Activated B cell treated with CpG ODN at 0.5 μM for 24 hours (primary cell): ENCODE results near the gene CFP. TPM values are rescaled to one million over a fixed set of nuclear protein-coding genes. Genes with fewer than 3 reads are reported as not detected.

Experiments
- ATAC-seq: fragments of 200-7000 bp; cut with Tn5 transposase; one replicate; pipeline ENCODE4 v1.10.0; 2021; ENCODE audit warnings: low read depth, mild to moderate bottlenecking, moderate library complexity
- CTCF ChIA-PET: fragments of 350-600 bp; sonication (Branson Sonifier 250); formaldehyde crosslinking; loops from one replicate; lab custom pipeline; 2021; ENCODE audit warnings: antibody characterized with exemption; lab: Charles Lee
- POLR2A ChIA-PET: fragments of 350-600 bp; sonication (Branson Sonifier 250); formaldehyde crosslinking; loops from one replicate; lab custom pipeline; 2021; ENCODE audit warnings: antibody characterized with exemption; lab: Charles Lee
- DNase-seq: peaks from one replicate; pipeline ENCODE4 v3.0.0; 2022
- H3K27ac Mint-ChIP-seq: one replicate; pipeline ENCODE4 v1.8.0; 2020; ENCODE audit warnings: mixed read lengths
- H3K27me3 Mint-ChIP-seq: one replicate; pipeline ENCODE4 v1.8.0; 2021; ENCODE audit warnings: mixed read lengths
- H3K36me3 Mint-ChIP-seq: one replicate; pipeline ENCODE4 v1.8.0; 2021; ENCODE audit warnings: low read depth, mixed read lengths
- H3K4me1 Mint-ChIP-seq: one replicate; pipeline ENCODE4 v1.8.0; 2021; ENCODE audit warnings: mixed read lengths
- H3K4me3 Mint-ChIP-seq: one replicate; pipeline ENCODE4 v1.8.0; 2020; ENCODE audit warnings: mild to moderate bottlenecking, mixed read lengths
- H3K9me3 Mint-ChIP-seq: one replicate; pipeline ENCODE4 v1.8.0; 2020; ENCODE audit warnings: mixed read lengths
- CTCF ChIP-seq: fragments of 200-600 bp; IDR thresholded peaks from one replicate; pipeline ENCODE4 v1.8.0; 2022; ENCODE audit warnings: antibody characterized with exemption, mild to moderate bottlenecking
- intact Hi-C: fragments of 100-400 bp; cut with micrococcal nuclease; formaldehyde crosslinking; loops from one replicate; pipeline ENCODE4 v1.15.1; 2024
- total RNA-seq: library from RNA; stranded (reverse); gene quantifications from 2 replicates; pipeline ENCODE4 v1.2.3, GENCODE V29; 2022

Gene CFP
- total RNA-seq, 1 donor from 2014 or later: 0.91 TPM

GRCh38 chrX:47621851-47622250, 7.9 kb downstream of the CFP start:
- ATAC-seq: no peak
- ChIA-PET POLR2A (no interaction called here), CTCF (no interaction called here)
- intact Hi-C loops: loop anchor here (2.0 kb wide), 1 partner anchor 61 kb away; the partner anchor contains the start of gene ARAF
- no peak for DNase-seq
- no peaks in the 10 kb centered on the region for H3K36me3 Mint-ChIP-seq
- H3K4me3 Mint-ChIP-seq: no peak overlapping the region
- H3K27me3 Mint-ChIP-seq: peaks cover 41% of the 10 kb centered on the region
- no peak overlapping the region for H3K27ac Mint-ChIP-seq
- H3K4me1 Mint-ChIP-seq: peaks cover 16% of the 10 kb centered on the region
- H3K9me3 Mint-ChIP-seq: no peaks in the 10 kb centered on the region
- no peak for TF ChIP-seq CTCF

- ATAC-seq: no peak
- H3K9me3 Mint-ChIP-seq: no peaks in the 10 kb centered on the region
- POLR2A ChIA-PET: interaction anchor here (0.6 kb wide), 1 partner anchor 838 kb away, joined by 7 read pairs; no protein-coding TSS in a partner anchor
- intact Hi-C loops: loop anchor here (2.0 kb wide), 1 partner anchor 59 kb away; the partner anchor contains the start of gene ARAF
- peaks cover 16% of the 10 kb centered on the region for H3K4me1 Mint-ChIP-seq
- no peaks in the 10 kb centered on the region for H3K36me3 Mint-ChIP-seq
- CTCF ChIA-PET: no interaction called here
- H3K27me3 Mint-ChIP-seq: peaks cover 48% of the 10 kb centered on the region
- TF ChIP-seq CTCF: no peak
- no peak overlapping the region for H3K4me3 Mint-ChIP-seq
- no peak overlapping the region for H3K27ac Mint-ChIP-seq
- no peak for DNase-seq
Observed at GRCh38 chrX:47620303-47620685, 9.4 kb downstream of the CFP start.

- Mint-ChIP-seq H3K27ac (no peak within 1 kb of the TSS), H3K36me3 (no peaks in the 10 kb centered on the region)
- CTCF ChIA-PET: no interaction called here
Observed at GRCh38 chrX:47619486-47620302, 10.0 kb downstream of the CFP start, which contains the start of gene SYN1. Gene SYN1, minus strand, starts transcription at chrX:47619857. Its CDS starts 129 bp downstream, at chrX:47619728.

GRCh38 chrX:47618923-47619485, 10.7 kb downstream of the CFP start:
- intact Hi-C loops: loop anchor here (2.0 kb wide), 1 partner anchor 40 kb away; the partner anchor contains the start of gene UXT
- peaks cover 43% of the 10 kb centered on the region for H3K27me3 Mint-ChIP-seq
- H3K36me3 Mint-ChIP-seq: no peaks in the 10 kb centered on the region
- H3K4me1 Mint-ChIP-seq: peaks cover 13% of the 10 kb centered on the region
- H3K27ac Mint-ChIP-seq: no peak overlapping the region
- DNase-seq (no peak), ATAC-seq (no peak)
- CTCF ChIA-PET: no interaction called here
- POLR2A ChIA-PET: interaction anchor here (0.5 to 0.6 kb wide), 2 partner anchors 31 to 952 kb away, joined by 4 read pairs; no protein-coding TSS in a partner anchor
- H3K9me3 Mint-ChIP-seq: no peaks in the 10 kb centered on the region
- H3K4me3 Mint-ChIP-seq: peak overlapping the region; percentile 53
- TF ChIP-seq CTCF: no peak

More at GRCh38 chrX:47619486-47620302, 10.0 kb downstream of the CFP start, which contains the start of gene SYN1:
- POLR2A ChIA-PET: interaction anchor here (0.5 to 0.6 kb wide), 2 partner anchors 837 to 951 kb away, joined by 4 to 7 read pairs; no protein-coding TSS in a partner anchor
- Mint-ChIP-seq H3K4me3 (peak within 1 kb of the TSS; percentile 53), H3K4me1 (peaks cover 16% of the 10 kb centered on the region), H3K27me3 (peaks cover 45% of the 10 kb centered on the region), H3K9me3 (no peaks in the 10 kb centered on the region)
- TF ChIP-seq CTCF: no peak
- ATAC-seq: peak; percentile 93
- intact Hi-C loops: loop anchor here (2.0 kb wide), 2 partner anchors 39 to 59 kb away; partner anchors contain the start of genes ARAF and UXT
- peak; percentile 62 for DNase-seq

GRCh38 chrX:47614618-47615017, 15.1 kb downstream of the CFP start:
- TF ChIP-seq CTCF: no peak
- intact Hi-C loops: no loop called here
- ATAC-seq: no peak
- Mint-ChIP-seq H3K9me3 (no peaks in the 10 kb centered on the region), H3K36me3 (no peaks in the 10 kb centered on the region), H3K27me3 (peaks cover 22% of the 10 kb centered on the region), H3K27ac (no peak overlapping the region), H3K4me3 (no peak overlapping the region), H3K4me1 (peaks cover 3% of the 10 kb centered on the region)
- ChIA-PET CTCF (no interaction called here), POLR2A (interaction anchor here (1.1 kb wide), 1 partner anchor 36 kb away, joined by 3 read pairs; the partner anchor contains the start of gene ELK1)
- DNase-seq: no peak
